IPS-20b (cell line): ENCODE results near the gene KRCC1.

Experiments used
- H3K27ac ChIP-seq: one replicate; pipeline ENCODE4 v1.5.1; 2013; ENCODE audit warnings: low read length
- H3K27me3 ChIP-seq: 2 replicates; pipeline ENCODE4 v1.6.1; 2013; ENCODE audit warnings: mild to moderate bottlenecking, low read length, inconsistent platforms; ENCODE audit not compliant: insufficient read depth
- H3K36me3 ChIP-seq: 2 replicates; pipeline ENCODE4 v1.6.1; 2013; ENCODE audit warnings: low read depth, mild to moderate bottlenecking, inconsistent platforms, low read length, moderate library complexity; ENCODE audit not compliant: insufficient read depth
- H3K4me1 ChIP-seq: 2 replicates; pipeline ENCODE4 v1.6.1; 2013; ENCODE audit warnings: mild to moderate bottlenecking, control low read depth, inconsistent platforms, low read length, moderate library complexity; ENCODE audit not compliant: insufficient read depth
- H3K4me3 ChIP-seq: 2 replicates; pipeline ENCODE4 v1.5.1; 2013; ENCODE audit warnings: mild to moderate bottlenecking, low read length, inconsistent platforms
- H3K9ac ChIP-seq: 2 replicates; pipeline ENCODE4 v1.6.1; 2013; ENCODE audit warnings: low read depth, mild to moderate bottlenecking, inconsistent platforms, low read length, moderate library complexity
- H3K9me3 ChIP-seq: 2 replicates; pipeline ENCODE4 v1.6.1; 2013; ENCODE audit warnings: mild to moderate bottlenecking, low read depth, low read length, inconsistent platforms; ENCODE audit not compliant: insufficient read depth

KRCC1 gene

GRCh38 chr2:88074150-88074549 is 18.6 kb upstream of the KRCC1 start:
- H3K9ac ChIP-seq, result no peak overlapping the region
- H3K27ac ChIP-seq, result no peak overlapping the region
- H3K36me3 ChIP-seq, result no peaks in the 10 kb centered on the region
- no peaks in the 10 kb centered on the region for H3K4me1 ChIP-seq
- H3K4me3 ChIP-seq, result no peak overlapping the region
- H3K27me3 ChIP-seq, result no peaks in the 10 kb centered on the region
- H3K9me3 ChIP-seq, result no peaks in the 10 kb centered on the region

GRCh38 chr2:88071365-88071764 is 15.8 kb upstream of the KRCC1 start:
- H3K27ac ChIP-seq, result peak overlapping the region; percentile 11
- peaks cover 3% of the 10 kb centered on the region; the same call in 1 of the 2 replicates for H3K4me1 ChIP-seq
- H3K9ac ChIP-seq, result no peak overlapping the region
- H3K4me3 ChIP-seq, result no peak overlapping the region
- no peaks in the 10 kb centered on the region for H3K27me3 ChIP-seq
- H3K36me3 ChIP-seq, result no peaks in the 10 kb centered on the region
- H3K9me3 ChIP-seq, result no peaks in the 10 kb centered on the region

GRCh38 chr2:88070055-88070454 is 14.5 kb upstream of the KRCC1 start:
- H3K27me3 ChIP-seq, result no peaks in the 10 kb centered on the region
- peaks cover 3% of the 10 kb centered on the region; the same call in 1 of the 2 replicates for H3K4me1 ChIP-seq
- no peak overlapping the region for H3K27ac ChIP-seq
- H3K36me3 ChIP-seq, result no peaks in the 10 kb centered on the region
- H3K4me3 ChIP-seq, result no peak overlapping the region
- H3K9ac ChIP-seq, result no peak overlapping the region
- H3K9me3 ChIP-seq, result no peaks in the 10 kb centered on the region

- Histone ChIP-seq H3K4me1 (peaks cover 3% of the 10 kb centered on the region; the same call in 1 of the 2 replicates), H3K36me3 (no peaks in the 10 kb centered on the region), H3K27ac (no peak overlapping the region), H3K9ac (no peak overlapping the region), H3K27me3 (no peaks in the 10 kb centered on the region), H3K9me3 (no peaks in the 10 kb centered on the region), H3K4me3 (no peak overlapping the region)
Observed at GRCh38 chr2:88069117-88069516, 13.5 kb upstream of the KRCC1 start.

- peaks cover 3% of the 10 kb centered on the region; the same call in 1 of the 2 replicates for H3K4me1 ChIP-seq
- H3K27me3 ChIP-seq, result no peaks in the 10 kb centered on the region
- H3K4me3 ChIP-seq, result no peak overlapping the region
- H3K9ac ChIP-seq, result no peak overlapping the region
- no peaks in the 10 kb centered on the region for H3K36me3 ChIP-seq
- H3K9me3 ChIP-seq, result no peaks in the 10 kb centered on the region
- H3K27ac ChIP-seq, result no peak overlapping the region
Observed at GRCh38 chr2:88068044-88068443, 12.5 kb upstream of the KRCC1 start.

GRCh38 chr2:88067598-88067997 is 12.0 kb upstream of the KRCC1 start, which contains the start of gene SMYD1:
TSS of gene SMYD1 (plus strand) at chr2:88067825. CDS start at chr2:88067865, 40 bp downstream.
- no peak within 1 kb of the TSS for H3K4me3 ChIP-seq
- H3K9ac ChIP-seq, result no peak within 1 kb of the TSS
- H3K9me3 ChIP-seq, result no peaks in the 10 kb centered on the region
- peaks cover 3% of the 10 kb centered on the region; the same call in 1 of the 2 replicates for H3K4me1 ChIP-seq
- no peaks in the 10 kb centered on the region for H3K27me3 ChIP-seq
- H3K36me3 ChIP-seq, result no peaks in the 10 kb centered on the region
- H3K27ac ChIP-seq, result no peak within 1 kb of the TSS

GRCh38 chr2:88067189-88067588 is 11.6 kb upstream of the KRCC1 start:
- no peak overlapping the region for H3K27ac ChIP-seq
- peaks cover 3% of the 10 kb centered on the region; the same call in 1 of the 2 replicates for H3K4me1 ChIP-seq

GRCh38 chr2:88066543-88066942 is 11.0 kb upstream of the KRCC1 start:
- no peaks in the 10 kb centered on the region for H3K27me3 ChIP-seq
- peaks cover 3% of the 10 kb centered on the region; the same call in 1 of the 2 replicates for H3K4me1 ChIP-seq
- H3K27ac ChIP-seq, result no peak overlapping the region
- no peaks in the 10 kb centered on the region for H3K9me3 ChIP-seq
- H3K36me3 ChIP-seq, result no peaks in the 10 kb centered on the region
- H3K4me3 ChIP-seq, result no peak overlapping the region
- H3K9ac ChIP-seq, result no peak overlapping the region

More at GRCh38 chr2:88067189-88067588, 11.6 kb upstream of the KRCC1 start:
- no peaks in the 10 kb centered on the region for H3K9me3 ChIP-seq
- H3K27me3 ChIP-seq, result no peaks in the 10 kb centered on the region
- H3K36me3 ChIP-seq, result no peaks in the 10 kb centered on the region
- no peak overlapping the region for H3K4me3 ChIP-seq
- H3K9ac ChIP-seq, result no peak overlapping the region

- Histone ChIP-seq H3K4me3 (no peak overlapping the region), H3K9ac (no peak overlapping the region), H3K9me3 (no peaks in the 10 kb centered on the region), H3K36me3 (no peaks in the 10 kb centered on the region), H3K27ac (no peak overlapping the region), H3K27me3 (no peaks in the 10 kb centered on the region), H3K4me1 (no peaks in the 10 kb centered on the region; the same call in 1 of the 2 replicates)
Observed at GRCh38 chr2:88061295-88061694, 5.7 kb upstream of the KRCC1 start.

- H3K4me1 ChIP-seq, result peaks cover 4% of the 10 kb centered on the region; the same call in 1 of the 2 replicates
Observed at GRCh38 chr2:88060907-88061275, 5.3 kb upstream of the KRCC1 start.

GRCh38 chr2:88059979-88060906 is 4.7 kb upstream of the KRCC1 start:
- no peaks in the 10 kb centered on the region for H3K36me3 ChIP-seq
- H3K27me3 ChIP-seq, result no peaks in the 10 kb centered on the region
- peaks cover 4% of the 10 kb centered on the region; the same call in 1 of the 2 replicates for H3K4me1 ChIP-seq
- no peak overlapping the region for H3K9ac ChIP-seq
- no peak overlapping the region for H3K27ac ChIP-seq
- no peak overlapping the region for H3K4me3 ChIP-seq
- no peaks in the 10 kb centered on the region for H3K9me3 ChIP-seq

More at GRCh38 chr2:88060907-88061275, 5.3 kb upstream of the KRCC1 start:
- Histone ChIP-seq H3K4me3 (no peak overlapping the region), H3K9me3 (no peaks in the 10 kb centered on the region), H3K9ac (no peak overlapping the region), H3K27ac (no peak overlapping the region), H3K27me3 (no peaks in the 10 kb centered on the region), H3K36me3 (no peaks in the 10 kb centered on the region)

- peaks cover 8% of the 10 kb centered on the region; the same call in 1 of the 2 replicates for H3K4me1 ChIP-seq
- no peaks in the 10 kb centered on the region for H3K27me3 ChIP-seq
- H3K9me3 ChIP-seq, result no peaks in the 10 kb centered on the region
- H3K36me3 ChIP-seq, result peaks cover 3% of the 10 kb centered on the region; the same call in 1 of the 2 replicates
- no peak overlapping the region for H3K27ac ChIP-seq
- H3K9ac ChIP-seq, result no peak overlapping the region
- no peak overlapping the region for H3K4me3 ChIP-seq
Observed at GRCh38 chr2:88058191-88058590, 2.6 kb upstream of the KRCC1 start.
